PFSK-1 (cell line): Measurements from ENCODE around the gene USP20.

Source experiments
- FOXP2 ChIP-seq: optimal IDR thresholded peaks from 2 replicates; pipeline ENCODE3; 2011; ENCODE audit warnings: borderline replicate concordance, control low read depth, inconsistent platforms; ENCODE audit not compliant: insufficient read depth; ENCODE audit errors: extremely low read length, extremely low read depth
- REST ChIP-seq, 2 experiments: IDR thresholded peaks; 2 replicates each; pipeline versions ENCODE4 v1.6.1 to v1.8.0; 2011 to 2012; ENCODE audit warnings: low read depth in 2 of 2, low read length in 2 of 2, control low read depth in 1 of 2, inconsistent platforms in 1 of 2, mild to moderate bottlenecking in 1 of 2, moderate library complexity in 1 of 2; ENCODE audit not compliant: insufficient read depth in 1 of 2
- SIN3A ChIP-seq: IDR thresholded peaks from 2 replicates; pipeline ENCODE4 v1.6.1; 2012; ENCODE audit warnings: mild to moderate bottlenecking, low read length, moderate library complexity, borderline replicate concordance; ENCODE audit not compliant: insufficient read depth
- TAF1 ChIP-seq: IDR thresholded peaks from 2 replicates; pipeline ENCODE4 v1.6.1; 2012; ENCODE audit warnings: low read length, control low read depth, borderline replicate concordance; ENCODE audit not compliant: insufficient read depth

- TF ChIP-seq TAF1 (no peak), REST (IDR thresholded peaks at IDR 0.05; ENCODE audit: insufficient read depth in 1 of 2, low read depth in 2 of 2, low read length in 2 of 2) (no peak), FOXP2 (no peak), SIN3A (no peak)
These were observed 67.5 kb downstream of the USP20 start for GRCh38 chr9:129902740-129903134.
